GM12873 (cell line): Measurements from ENCODE around the gene MYOZ3.

Experiments used
- CTCF ChIP-seq: IDR thresholded peaks from 2 replicates; pipeline ENCODE4 v1.5.1; 2012; ENCODE audit warnings: low read depth, mild to moderate bottlenecking, moderate library complexity, low read length, control low read depth; ENCODE audit not compliant: insufficient read depth; ENCODE audit errors: missing control alignments

MYOZ3 gene

GRCh38 chr5:150623878-150624216, 37.2 kb upstream of the MYOZ3 start:
- TF ChIP-seq CTCF, result no peak

- no peak for TF ChIP-seq CTCF
These were observed 36.5 kb upstream of the MYOZ3 start for GRCh38 chr5:150624334-150625163.

GRCh38 chr5:150625164-150625535, 35.9 kb upstream of the MYOZ3 start:
- no peak for TF ChIP-seq CTCF

GRCh38 chr5:150625831-150626746, 35.0 kb upstream of the MYOZ3 start:
- TF ChIP-seq CTCF, result no peak

GRCh38 chr5:150626853-150627276, 34.2 kb upstream of the MYOZ3 start:
- no peak for TF ChIP-seq CTCF

GRCh38 chr5:150627731-150628545, 33.1 kb upstream of the MYOZ3 start:
- TF ChIP-seq CTCF, result no peak
